ENCODE results near the gene SHISA5.

GRCh38 chr3:48435774-48436476 is 68.0 kb downstream of the SHISA5 start:
- TF ChIP-seq CTCF (IDR thresholded peaks at IDR 0.05; ENCODE audit: low read depth, low read length, missing input control) (peak; percentile 100), REST (IDR thresholded peaks at IDR 0.05) (no peak), MAX (IDR thresholded peaks at IDR 0.05) (no peak), TAF1 (conservative IDR thresholded peaks at IDR 0.05) (no peak)
